Ovary (tissue), 9 donors: ENCODE measurements around the gene CGB1. TPM values are rescaled to one million over a fixed set of nuclear protein-coding genes. Genes with fewer than 3 reads are reported as not detected.

ENCODE experiments used
- DNase-seq, 5 donors: peaks; one replicate each; pipeline ENCODE4 v3.0.0-alpha.2; 2019 to 2020
- H3K27ac ChIP-seq, 2 donors: fragments of 200-600 bp; one replicate each; pipeline versions ENCODE4 v1.5.1 to v1.8.0; 2019 to 2022
- H3K27me3 ChIP-seq: fragments of 200-600 bp; one replicate; pipeline ENCODE4 v1.8.0; 2022
- H3K36me3 ChIP-seq: fragments of 200-600 bp; sonication (generic); one replicate; pipeline ENCODE4 v1.5.1; 2019
- H3K4me1 ChIP-seq: one replicate; pipeline ENCODE4 v1.8.1; 2013; ENCODE audit warnings: mild to moderate bottlenecking, moderate library complexity; ENCODE audit not compliant: insufficient read depth
- H3K4me3 ChIP-seq: fragments of 200-600 bp; sonication (generic); one replicate; pipeline ENCODE4 v1.5.1; 2017
- H3K9me3 ChIP-seq, 2 donors: fragments of 200-600 bp in 1 of 2; sonication (generic) in 1 of 2; one replicate each; pipeline versions ENCODE4 v1.5.1 to v1.8.1; 2013 to 2019; ENCODE audit warnings: mild to moderate bottlenecking in 1 of 2, moderate library complexity in 1 of 2
- EP300 ChIP-seq: sonication (generic); formaldehyde crosslinking; IDR thresholded peaks from one replicate; pipeline ENCODE4 v1.6.1; 2017; ENCODE audit warnings: antibody characterized with exemption
- POLR2A ChIP-seq: fragments of 450-650 bp; IDR thresholded peaks from one replicate; pipeline ENCODE4 v1.6.1; 2017; ENCODE audit warnings: antibody characterized with exemption, mild to moderate bottlenecking, moderate library complexity
- WGBS, 3 donors: extraction: QIAGEN DNeasy Blood & Tissue Kit in 1 of 3; methylation state at CpG; one replicate each; pipeline versions ENCODE4 v1.1.5 to v1.1.7; 2013 to 2017; 5-methylcytosine and 5-hydroxymethylcytosine counted together
- intact Hi-C, 4 donors: fragments of 100-400 bp; cut with DNase I; formaldehyde crosslinking; loops; one replicate each; pipeline versions ENCODE4 v1.11.0 to v1.15.1; 2022 to 2023
- polyA plus RNA-seq, 2 donors: library from polyadenylated mRNA; stranded (reverse); fragments of 200-250 nt in 1 of 2; fragments of 350-450 nt in 1 of 2; fragmentation: Illumina TruSeq in 1 of 2; extraction: RNeasy Lipid Tissue Mini Kit (QIAGEN cat#74804) in 1 of 2; gene quantifications; one replicate each; pipeline ENCODE4 v1.2.3, GENCODE V29; 2013 to 2014
- total RNA-seq, 7 donors: library from RNA; depleted of rRNA in 2 of 7; stranded (reverse); fragments of >200 nt in 2 of 7; fragmentation: NEBNext Ultra II Directional in 3 of 7; extraction: Animal tissue kit (Norgen Biotek cat#: 25700) in 3 of 7; gene quantifications; one replicate each; pipeline versions ENCODE4 v1.1.0 to v1.2.4, GENCODE V29; 2016 to 2023
- TF ChIP-seq, protein P1 (sequence below), 3 donors: fragments of 450-650 bp in 2 of 3; fragments of 200-600 bp in 1 of 3; IDR thresholded peaks; one replicate each; pipeline versions ENCODE4 v1.5.1 to v1.8.0; 2016 to 2022; ENCODE audit warnings: antibody characterized with exemption in 3 of 3, mild to moderate bottlenecking in 1 of 3
- donor health status: DM: no; HTN: no; CAD: no; lungs with moderate emphysema.
- donor health status: DM: no; HTN: no; CAD: no.
- donor health status: Bipolar disorder and iron deficiency.
- donor health status: DM: yes; HTN: yes; CAD: no.
- donor health status: DM: no; HTN: no; CAD: no.
- donor health status: DM: yes; HTN: yes; CAD: no.

CGB1 gene
- total and polyA plus RNA-seq, 9 donors: not detected

DNA sequence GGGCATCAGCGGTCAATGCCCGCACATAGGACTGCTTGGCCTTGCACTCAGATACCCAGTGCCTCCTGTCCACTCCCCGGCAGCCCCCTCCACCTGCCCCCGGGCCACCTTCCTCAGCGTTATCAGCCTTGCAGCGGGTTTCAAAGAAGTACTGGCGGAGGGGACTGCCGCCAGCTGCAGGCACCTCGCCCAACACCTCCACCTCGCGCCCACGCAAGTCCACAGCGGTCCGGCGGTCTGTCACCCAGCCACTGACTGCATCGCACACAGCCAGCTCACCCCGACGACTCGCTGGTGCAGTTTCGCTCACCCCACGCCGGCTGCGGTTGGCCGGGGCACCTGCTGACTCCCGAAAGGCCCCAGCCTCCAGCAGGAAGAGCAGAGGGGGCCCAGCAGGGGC, 24.8 kb upstream of the CGB1 start:
- 81 to 87% (median 82%) methylated on average over 25 of the region's 25 CpGs for whole genome bisulfite sequencing, 3 donors
- Histone ChIP-seq H3K9me3 (no peaks in the 10 kb centered on the region), H3K27me3 (no peaks in the 10 kb centered on the region), H3K36me3 (no peaks in the 10 kb centered on the region), H3K4me1 (peaks cover 4% of the 10 kb centered on the region), H3K4me3 (no peak overlapping the region), H3K27ac (no peak overlapping the region)
- no peak for DNase-seq
- TF ChIP-seq, protein P1, sequence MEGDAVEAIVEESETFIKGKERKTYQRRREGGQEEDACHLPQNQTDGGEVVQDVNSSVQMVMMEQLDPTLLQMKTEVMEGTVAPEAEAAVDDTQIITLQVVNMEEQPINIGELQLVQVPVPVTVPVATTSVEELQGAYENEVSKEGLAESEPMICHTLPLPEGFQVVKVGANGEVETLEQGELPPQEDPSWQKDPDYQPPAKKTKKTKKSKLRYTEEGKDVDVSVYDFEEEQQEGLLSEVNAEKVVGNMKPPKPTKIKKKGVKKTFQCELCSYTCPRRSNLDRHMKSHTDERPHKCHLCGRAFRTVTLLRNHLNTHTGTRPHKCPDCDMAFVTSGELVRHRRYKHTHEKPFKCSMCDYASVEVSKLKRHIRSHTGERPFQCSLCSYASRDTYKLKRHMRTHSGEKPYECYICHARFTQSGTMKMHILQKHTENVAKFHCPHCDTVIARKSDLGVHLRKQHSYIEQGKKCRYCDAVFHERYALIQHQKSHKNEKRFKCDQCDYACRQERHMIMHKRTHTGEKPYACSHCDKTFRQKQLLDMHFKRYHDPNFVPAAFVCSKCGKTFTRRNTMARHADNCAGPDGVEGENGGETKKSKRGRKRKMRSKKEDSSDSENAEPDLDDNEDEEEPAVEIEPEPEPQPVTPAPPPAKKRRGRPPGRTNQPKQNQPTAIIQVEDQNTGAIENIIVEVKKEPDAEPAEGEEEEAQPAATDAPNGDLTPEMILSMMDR (IDR thresholded peaks at IDR 0.05): no peak
- no peak for TF ChIP-seq EP300
- TF ChIP-seq POLR2A: no peak
- intact Hi-C loops: no loop called here

DNA sequence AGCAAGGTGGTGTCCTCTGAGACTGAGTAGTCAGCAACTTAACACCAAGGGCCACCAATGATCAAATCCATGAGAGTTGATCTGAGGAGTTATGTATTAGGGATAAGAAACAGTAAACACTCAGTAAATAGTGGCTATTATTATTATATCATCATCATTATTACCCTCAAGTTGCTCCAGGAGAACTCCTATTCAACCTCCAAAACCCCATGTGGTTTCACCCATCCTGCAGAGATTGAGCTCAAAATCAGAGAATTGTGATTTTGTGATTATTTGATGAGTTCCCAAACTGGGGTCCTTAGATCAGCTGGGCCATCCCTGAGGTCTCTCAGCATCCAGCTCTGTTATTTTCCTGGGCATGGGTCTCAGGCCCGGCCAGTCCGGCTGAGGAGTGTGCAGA, 24.3 kb upstream of the CGB1 start:
- H3K4me3 ChIP-seq: no peak overlapping the region
- no peaks in the 10 kb centered on the region for H3K9me3 ChIP-seq
- whole genome bisulfite sequencing, 3 donors: 87 to 100% (median 94%) methylated on average over 2 of the region's 2 CpGs
- H3K27ac ChIP-seq: no peak overlapping the region
- peaks cover 4% of the 10 kb centered on the region for H3K4me1 ChIP-seq
- H3K36me3 ChIP-seq: no peaks in the 10 kb centered on the region
- intact Hi-C loops: no loop called here
- DNase-seq: no peak
- TF ChIP-seq POLR2A: no peak
- no peak for TF ChIP-seq EP300
- TF ChIP-seq, protein P1 (IDR thresholded peaks at IDR 0.05): no peak
- H3K27me3 ChIP-seq: no peaks in the 10 kb centered on the region

DNA sequence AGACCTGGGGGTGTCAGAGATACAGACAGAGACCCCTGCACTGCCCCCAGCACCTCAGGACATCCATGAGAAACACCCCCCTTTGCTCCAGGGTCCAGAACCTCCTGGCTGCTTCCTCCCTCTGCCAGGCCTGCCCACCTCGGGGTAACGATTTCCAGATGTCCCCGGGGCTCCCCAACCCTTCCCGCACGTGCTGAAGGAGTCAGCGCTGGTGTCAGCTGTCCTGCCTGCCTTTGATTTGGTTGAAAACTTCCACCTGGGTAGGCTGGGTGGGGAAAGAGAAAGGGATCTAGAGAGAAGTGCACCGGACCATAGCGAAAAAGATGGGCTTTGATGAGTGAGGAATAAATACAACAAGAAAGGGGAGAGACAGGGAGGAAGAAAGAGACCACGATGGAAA, 22.4 kb upstream of the CGB1 start:
- no peak for DNase-seq
- no peaks in the 10 kb centered on the region for H3K36me3 ChIP-seq
- H3K27me3 ChIP-seq: no peaks in the 10 kb centered on the region
- H3K4me1 ChIP-seq: peaks cover 2% of the 10 kb centered on the region
- 25 to 36% (median 30%) methylated on average over 9 of the region's 9 CpGs for WGBS, 3 donors
- H3K4me3 ChIP-seq: no peak overlapping the region
- no peaks in the 10 kb centered on the region for H3K9me3 ChIP-seq
- no peak overlapping the region for H3K27ac ChIP-seq
- TF ChIP-seq, protein P1 (IDR thresholded peaks at IDR 0.05): no peak
- no peak for TF ChIP-seq EP300
- TF ChIP-seq POLR2A: no peak
- intact Hi-C loops: no loop called here

DNA sequence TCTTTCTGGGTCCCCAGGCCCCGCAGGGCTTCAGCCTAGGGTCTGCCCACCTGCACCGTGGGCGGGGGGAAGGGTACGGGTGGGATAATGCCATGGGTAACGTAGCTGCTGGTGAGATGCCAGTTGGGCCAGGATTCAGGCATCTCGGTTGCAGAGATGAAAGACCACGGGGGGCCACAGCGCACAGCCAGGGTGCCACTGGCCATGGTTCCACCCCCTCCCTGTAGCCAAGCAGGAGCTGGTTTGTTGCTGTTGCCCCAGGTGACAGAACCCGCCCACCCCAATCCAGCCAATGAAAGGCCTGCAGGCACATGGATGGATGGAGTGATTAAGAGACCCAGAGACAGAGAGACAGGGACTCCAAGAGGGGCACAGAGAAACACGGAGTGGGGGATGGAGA, 21.9 kb upstream of the CGB1 start:
- TF ChIP-seq EP300 (no peak), POLR2A (no peak)
- TF ChIP-seq, protein P1 (IDR thresholded peaks at IDR 0.05): no peak
- Histone ChIP-seq H3K27me3 (no peaks in the 10 kb centered on the region), H3K9me3 (no peaks in the 10 kb centered on the region), H3K36me3 (no peaks in the 10 kb centered on the region), H3K4me1 (peaks cover 2% of the 10 kb centered on the region), H3K4me3 (no peak overlapping the region), H3K27ac (no peak overlapping the region)
- no peak for DNase-seq
- intact Hi-C loops: no loop called here
- WGBS, 3 donors: 29 to 46% (median 45%) methylated on average over 10 of the region's 10 CpGs
